GM12801 (cell line): ENCODE data around the gene NACC2.

ENCODE experiments used
- CTCF ChIP-seq: IDR thresholded peaks from one replicate; pipeline ENCODE4 v1.5.1; 2011; ENCODE audit warnings: control low read depth; ENCODE audit not compliant: insufficient read length; ENCODE audit errors: extremely low read depth

NACC2 gene

GRCh38 chr9:136078498-136079011 is 16.5 kb downstream of the NACC2 start:
- no peak for TF ChIP-seq CTCF

- TF ChIP-seq CTCF, result no peak
These were observed 17.1 kb downstream of the NACC2 start for GRCh38 chr9:136078024-136078423.

GRCh38 chr9:136077491-136077890 is 17.6 kb downstream of the NACC2 start:
- no peak for TF ChIP-seq CTCF

- no peak for TF ChIP-seq CTCF
These were observed 19.0 kb downstream of the NACC2 start for GRCh38 chr9:136075881-136076678.

DNA sequence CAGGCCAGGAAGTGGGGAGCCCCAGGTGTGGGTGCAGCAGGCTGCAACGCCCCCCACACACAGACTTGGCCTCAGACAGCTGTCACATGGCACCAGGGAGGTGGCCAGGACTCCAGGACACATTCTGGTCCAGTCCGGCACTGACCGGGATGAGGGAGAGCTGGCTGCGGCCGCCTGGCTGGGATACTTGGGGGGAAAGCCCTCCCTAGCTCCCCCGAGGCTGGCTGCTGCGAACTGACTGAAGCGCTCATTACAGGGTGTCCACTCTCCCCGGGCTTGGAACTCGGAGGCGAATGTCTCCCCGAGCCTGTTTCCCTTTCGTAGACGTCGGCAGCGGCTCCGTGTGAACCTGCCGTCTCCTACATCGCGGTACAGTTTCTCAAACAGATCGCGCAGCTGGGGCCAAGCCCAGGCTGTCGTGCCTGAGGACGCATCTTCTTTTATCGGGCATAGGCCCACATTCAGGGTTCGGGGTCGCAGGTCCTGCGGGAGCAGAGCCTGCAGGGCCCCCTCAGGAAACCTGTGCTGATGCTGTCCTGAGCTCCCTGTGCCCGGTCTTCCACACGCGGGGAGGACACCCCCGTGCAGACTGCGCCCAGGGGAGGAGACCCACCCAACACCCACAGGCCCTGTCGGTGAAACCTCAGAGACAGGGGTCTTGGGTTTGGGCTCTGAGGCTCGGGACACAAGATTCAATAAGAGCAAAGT is 19.8 kb downstream of the NACC2 start:
- no peak for TF ChIP-seq CTCF

DNA sequence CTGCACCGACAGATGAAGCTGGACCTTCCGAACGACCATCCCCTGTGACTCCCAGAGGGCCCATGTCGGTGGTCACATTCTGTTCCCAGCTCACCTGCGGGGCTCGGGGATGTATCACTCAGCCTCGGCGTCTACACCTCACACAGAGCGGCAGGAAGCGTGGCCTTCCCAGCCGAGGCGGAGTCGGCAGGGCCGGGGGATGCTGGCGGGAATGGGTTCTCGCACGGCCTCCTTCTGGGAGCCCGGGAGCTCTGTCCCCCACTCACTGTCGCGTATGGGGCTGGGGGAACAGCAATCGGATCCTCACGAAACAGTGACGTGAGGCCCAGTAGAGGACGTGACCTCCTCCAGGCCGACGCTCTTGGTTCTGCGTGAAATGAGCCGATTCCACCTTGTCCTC is 20.4 kb downstream of the NACC2 start:
- TF ChIP-seq CTCF, result no peak

DNA sequence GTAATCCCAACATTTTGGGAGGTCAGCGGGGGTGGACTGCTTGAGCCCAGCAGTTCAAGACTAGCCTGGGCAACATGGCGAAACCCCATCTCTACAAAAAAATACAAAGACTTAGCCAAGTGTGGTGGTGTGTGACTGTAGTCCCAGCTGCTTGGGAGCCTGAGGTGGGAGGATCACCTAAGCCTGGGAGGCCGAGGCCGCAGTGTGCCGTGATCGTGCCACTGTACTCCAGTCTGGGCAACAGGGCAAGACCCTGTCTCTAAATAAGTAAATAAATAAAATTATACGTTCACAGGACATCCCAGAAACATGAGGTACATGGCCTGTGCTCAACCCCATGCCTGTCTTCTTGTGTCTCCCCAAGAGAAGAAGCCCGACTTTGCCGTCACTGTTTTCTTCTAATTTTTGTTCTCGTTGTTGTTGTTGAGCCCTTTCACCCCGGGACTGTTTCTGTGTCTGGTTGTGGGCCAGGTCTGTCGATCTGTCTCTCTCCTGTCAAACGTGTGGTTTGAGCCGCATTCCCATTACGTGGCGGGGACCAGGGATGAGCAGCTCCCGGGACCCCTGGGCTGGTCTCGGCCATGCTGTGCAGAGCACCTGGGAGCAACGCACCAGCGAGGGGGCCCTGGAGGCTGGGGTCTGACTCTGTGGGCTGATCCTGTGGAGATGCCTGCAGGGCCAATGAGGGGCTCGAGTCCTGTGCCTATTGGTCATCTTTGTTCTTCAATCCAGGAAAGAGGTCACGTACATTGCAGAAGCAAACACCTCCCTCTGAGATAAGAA is 32.2 kb downstream of the NACC2 start:
- no peak for TF ChIP-seq CTCF
